Karpas-422 (cell line): ENCODE data around the gene RBM17. TPM values are rescaled to one million over a fixed set of nuclear protein-coding genes. Genes with fewer than 3 reads are reported as not detected.
"Not testable (repeated sequence)": the region's sequence is repeated elsewhere in the genome, so short reads cannot be mapped to it uniquely, and the experiment has no call there.

Source experiments
- DNase-seq: peaks from one replicate; pipeline ENCODE4 v3.0.0-alpha.2; 2015
- H2AFZ ChIP-seq: fragments of 200-600 bp; sonication (generic); 2 replicates; pipeline ENCODE4 v1.6.1; 2014; ENCODE audit warnings: antibody characterized with exemption, low read length, mixed read lengths
- H3K27ac ChIP-seq: fragments of 200-600 bp; sonication (generic); 2 replicates; pipeline ENCODE4 v1.5.1; 2014; ENCODE audit warnings: mild to moderate bottlenecking, low read length, moderate library complexity
- H3K27me3 ChIP-seq: fragments of 200-600 bp; sonication (generic); 2 replicates; pipeline ENCODE4 v1.6.1; 2014; ENCODE audit warnings: low read length, mixed read lengths
- H3K36me3 ChIP-seq: fragments of 200-600 bp; sonication (generic); 2 replicates; pipeline ENCODE4 v1.6.1; 2014; ENCODE audit warnings: low read length, mixed read lengths; ENCODE audit not compliant: insufficient read depth
- H3K4me1 ChIP-seq: fragments of 200-600 bp; sonication (generic); 2 replicates; pipeline ENCODE4 v1.6.1; 2014; ENCODE audit warnings: mild to moderate bottlenecking, low read length, mixed read lengths
- H3K4me2 ChIP-seq: fragments of 200-600 bp; sonication (generic); 2 replicates; pipeline ENCODE4 v1.6.1; 2014; ENCODE audit warnings: low read length, low read depth, mild to moderate bottlenecking; ENCODE audit not compliant: poor library complexity, severe bottlenecking
- H3K4me3 ChIP-seq: fragments of 200-600 bp; sonication (generic); 2 replicates; pipeline ENCODE4 v1.5.1; 2014; ENCODE audit warnings: mild to moderate bottlenecking, antibody characterized with exemption, low read length, mixed read lengths
- H3K79me2 ChIP-seq: fragments of 200-600 bp; sonication (generic); 2 replicates; pipeline ENCODE4 v1.6.1; 2014; ENCODE audit warnings: mild to moderate bottlenecking, low read length, mixed read lengths
- H3K9ac ChIP-seq: fragments of 200-600 bp; sonication (generic); 2 replicates; pipeline ENCODE4 v1.6.0; 2014; ENCODE audit warnings: low read length
- H3K9me2 ChIP-seq: fragments of 200-600 bp; sonication (generic), shearing (Covaris generic); replicated peaks from 2 replicates; pipeline ENCODE4 v1.6.0; 2014; ENCODE audit warnings: mild to moderate bottlenecking, low read length, moderate library complexity; ENCODE audit not compliant: insufficient read depth
- H3K9me3 ChIP-seq: fragments of 300-700, 200-600 bp; sonication (generic); 2 replicates; pipeline ENCODE4 v1.6.1; 2014; ENCODE audit warnings: low read length, mixed read lengths
- H4K20me1 ChIP-seq: fragments of 200-600 bp; sonication (generic); 2 replicates; pipeline ENCODE4 v1.6.1; 2014; ENCODE audit warnings: mild to moderate bottlenecking, antibody characterized with exemption, low read length, low read depth; ENCODE audit not compliant: insufficient read depth
- total RNA-seq: library from RNA; depleted of rRNA; stranded (reverse); fragments of >200 nt; shearing (Covaris generic); gene quantifications from 2 replicates; pipeline ENCODE4 v1.2.3, GENCODE V29; 2014; ENCODE audit warnings: low replicate concordance

The RBM17 gene
- total RNA-seq, 1 experiment from 2014 or later, result 72.5 TPM

DNA sequence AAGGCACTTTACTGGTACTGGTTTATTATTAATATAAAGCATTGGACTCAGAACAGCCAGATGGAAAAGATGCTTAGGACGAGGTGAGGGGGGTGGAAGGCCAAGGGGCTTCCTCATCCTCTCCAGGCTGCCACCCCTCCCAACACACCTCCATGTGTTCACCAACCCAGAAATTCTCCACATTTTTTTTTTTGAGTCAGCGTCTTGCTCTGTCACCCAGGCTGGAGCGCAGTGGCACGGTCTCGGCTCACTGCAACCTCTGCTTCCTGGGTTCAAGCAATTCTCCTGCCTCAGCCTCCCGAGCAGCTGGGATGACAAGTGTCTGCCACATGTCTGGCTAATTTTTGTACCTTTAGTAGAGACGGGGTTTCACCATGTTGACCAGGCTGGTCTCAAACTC is 53.4 kb downstream of the RBM17 start:
- H4K20me1 ChIP-seq, H3K9me3 ChIP-seq, H3K36me3 ChIP-seq, H3K9ac ChIP-seq, H2AFZ ChIP-seq, H3K4me3 ChIP-seq, H3K9me2 ChIP-seq, DNase-seq, H3K79me2 ChIP-seq, H3K27me3 ChIP-seq, H3K4me2 ChIP-seq, H3K27ac ChIP-seq: not testable (repeated sequence)
- H3K4me1 ChIP-seq, result peaks cover 31% of the 10 kb centered on the region

DNA sequence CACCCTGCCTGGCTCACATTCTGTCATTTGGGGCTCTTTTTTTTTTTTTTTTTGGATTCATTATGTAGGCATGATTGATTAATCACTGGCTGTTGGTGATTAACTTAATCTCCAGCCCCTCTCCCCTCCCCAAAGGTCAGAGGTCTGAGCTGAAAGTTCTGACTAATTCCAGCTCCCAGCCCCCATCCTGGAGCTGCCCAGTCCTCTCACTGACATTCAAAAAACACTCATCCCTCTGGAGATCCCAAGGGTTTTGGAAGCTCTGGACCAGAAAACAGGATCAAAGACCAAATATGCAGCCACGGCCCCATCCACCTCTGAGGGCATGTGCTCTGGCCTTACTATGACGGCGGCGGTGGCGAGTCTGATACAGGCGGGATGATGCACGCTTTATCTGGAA is 53.8 kb downstream of the RBM17 start:
- no peaks in the 10 kb centered on the region for H3K27me3 ChIP-seq
- DNase-seq, result no peak

DNA sequence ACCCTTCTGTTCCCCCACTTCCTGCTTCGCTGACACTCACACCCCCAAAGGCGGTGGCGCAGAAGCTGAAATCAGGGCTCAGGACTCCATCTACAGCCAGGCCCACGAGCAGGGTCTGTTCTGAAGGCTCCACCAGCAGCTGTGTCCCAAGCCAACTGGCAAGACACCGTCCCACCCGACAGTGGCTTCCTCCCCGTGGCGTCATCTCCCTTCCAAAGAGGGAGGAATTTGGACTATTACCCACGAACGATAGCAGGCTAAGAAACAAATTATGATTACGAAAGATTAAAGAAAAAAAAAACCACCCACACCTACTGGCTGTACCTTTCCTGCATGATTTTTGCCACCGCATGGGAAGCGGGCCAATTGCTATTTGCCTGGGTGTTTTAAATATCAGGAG is 54.3 kb downstream of the RBM17 start:
- Histone ChIP-seq H2AFZ (no peak overlapping the region), H3K9me3 (no peaks in the 10 kb centered on the region), H3K79me2 (no peaks in the 10 kb centered on the region), H3K4me2 (no peak overlapping the region), H3K36me3 (no peaks in the 10 kb centered on the region), H3K9me2 (no peaks in the 10 kb centered on the region), H3K27ac (no peak overlapping the region), H3K4me3 (no peak overlapping the region), H3K27me3 (no peaks in the 10 kb centered on the region), H3K4me1 (peaks cover 31% of the 10 kb centered on the region), H3K9ac (no peak overlapping the region), H4K20me1 (no peaks in the 10 kb centered on the region; the same call in none of the 2 replicates)
- DNase-seq, result no peak

More for the DNA sequence above, 53.8 kb downstream of the RBM17 start:
- Histone ChIP-seq H3K4me2 (no peak overlapping the region), H2AFZ (no peak overlapping the region), H4K20me1 (no peaks in the 10 kb centered on the region; the same call in none of the 2 replicates), H3K36me3 (no peaks in the 10 kb centered on the region), H3K79me2 (no peaks in the 10 kb centered on the region), H3K4me3 (no peak overlapping the region), H3K9me2 (no peaks in the 10 kb centered on the region), H3K9ac (no peak overlapping the region), H3K27ac (no peak overlapping the region), H3K9me3 (no peaks in the 10 kb centered on the region), H3K4me1 (peaks cover 31% of the 10 kb centered on the region)

DNA sequence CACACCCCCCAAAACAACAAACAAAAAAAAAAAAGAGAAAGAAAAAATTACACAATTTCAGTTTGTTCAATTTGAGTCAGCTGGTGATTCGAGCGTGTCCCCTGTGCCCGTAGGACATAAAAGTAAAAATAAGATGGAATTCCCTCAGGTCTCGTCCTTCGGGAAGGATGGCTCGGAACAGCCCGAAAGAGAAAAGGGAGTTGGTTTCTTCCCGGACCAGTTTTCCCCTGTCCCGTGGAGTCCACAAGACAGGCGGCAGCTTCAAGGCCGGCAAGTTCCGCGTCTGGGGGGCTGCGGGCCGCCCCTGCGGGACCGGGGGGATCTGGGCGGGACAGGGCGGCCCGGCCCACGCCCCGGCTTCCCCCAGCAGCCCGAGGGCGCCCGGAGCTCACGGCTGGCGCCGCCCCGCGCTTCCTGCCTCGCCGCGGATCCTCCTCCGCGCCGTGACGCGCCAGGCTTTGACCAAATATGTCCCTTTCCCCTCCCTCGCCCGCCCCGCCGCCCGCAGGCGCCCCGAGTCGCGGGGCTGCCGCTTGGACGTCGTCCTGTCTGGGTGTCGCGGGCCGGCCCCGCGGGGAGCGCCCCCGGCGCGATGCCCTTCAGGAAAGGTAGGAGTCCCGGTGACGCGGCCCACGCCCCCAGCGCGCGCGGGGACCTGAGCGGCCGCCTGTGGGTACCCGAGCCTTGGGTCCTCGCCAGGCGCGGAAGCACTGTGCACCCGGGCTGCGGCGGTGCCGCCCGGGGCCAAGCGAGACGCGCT is 55.8 kb downstream of the RBM17 start:
- H4K20me1 ChIP-seq, result no peaks in the 10 kb centered on the region; the same call in none of the 2 replicates
- peaks cover 31% of the 10 kb centered on the region for H3K4me1 ChIP-seq
- H3K36me3 ChIP-seq, result no peaks in the 10 kb centered on the region
- H3K27me3 ChIP-seq, result no peaks in the 10 kb centered on the region
- H3K27ac ChIP-seq, result no peak overlapping the region
- peak; percentile 94 for DNase-seq
- H2AFZ ChIP-seq, result peak overlapping the region; percentile 93
- peak overlapping the region; percentile 73 for H3K4me3 ChIP-seq
- no peaks in the 10 kb centered on the region for H3K9me3 ChIP-seq
- H3K79me2 ChIP-seq, result no peaks in the 10 kb centered on the region
- peak overlapping the region; percentile 82 for H3K9ac ChIP-seq
- no peaks in the 10 kb centered on the region for H3K9me2 ChIP-seq
- peak overlapping the region; percentile 96 for H3K4me2 ChIP-seq

DNA sequence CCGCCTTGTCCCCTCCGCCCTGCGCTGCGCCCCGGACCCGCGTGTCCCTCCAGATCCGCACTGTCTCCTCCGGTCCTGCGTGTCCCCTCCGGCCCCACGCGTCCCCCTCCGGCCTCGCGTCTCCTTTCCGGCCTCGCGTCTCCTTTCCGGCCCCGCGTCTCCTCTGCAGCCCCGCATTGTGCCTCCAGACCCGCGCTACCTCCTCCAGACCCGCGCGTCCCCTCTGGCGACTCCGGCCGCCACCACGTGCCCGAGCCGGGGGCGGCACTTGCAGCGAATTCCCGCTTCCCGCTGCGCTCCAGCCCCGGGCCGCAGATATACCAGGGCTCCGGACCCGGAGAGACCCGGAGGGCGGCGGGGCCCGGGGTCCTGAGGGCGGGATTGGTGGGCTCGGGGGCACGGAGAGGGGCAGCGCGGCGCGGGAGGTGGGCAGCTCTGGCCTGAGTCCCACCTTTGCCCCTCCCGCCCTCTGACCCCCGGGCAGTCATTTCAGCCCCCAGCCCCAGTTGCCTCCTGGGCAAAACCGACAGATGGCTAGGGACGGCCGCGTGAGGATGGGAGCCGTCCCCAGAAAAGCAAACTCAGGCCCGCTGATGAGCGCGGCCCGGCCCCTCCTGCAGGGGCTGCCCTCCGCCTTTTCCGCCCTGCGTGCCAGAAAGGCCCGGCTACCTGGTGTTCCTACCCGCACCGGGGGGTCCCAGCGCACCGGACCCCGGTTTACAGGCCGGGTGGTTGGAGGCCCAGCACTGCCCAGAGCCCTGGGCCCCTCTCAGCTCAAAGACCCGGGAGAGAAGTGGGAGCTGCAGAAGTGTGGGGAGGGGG is 56.5 kb downstream of the RBM17 start:
- peak overlapping the region; percentile 82 for H3K9ac ChIP-seq
- no peaks in the 10 kb centered on the region for H3K9me2 ChIP-seq
- H3K27ac ChIP-seq, result no peak overlapping the region
- H3K36me3 ChIP-seq, result no peaks in the 10 kb centered on the region
- H3K4me1 ChIP-seq, result peaks cover 31% of the 10 kb centered on the region
- no peaks in the 10 kb centered on the region for H3K79me2 ChIP-seq
- H3K4me2 ChIP-seq, result peak overlapping the region; percentile 96
- H3K9me3 ChIP-seq, result no peaks in the 10 kb centered on the region
- DNase-seq, result no peak
- peak overlapping the region; percentile 73 for H3K4me3 ChIP-seq
- no peaks in the 10 kb centered on the region for H3K27me3 ChIP-seq
- H2AFZ ChIP-seq, result peak overlapping the region; percentile 93
- no peaks in the 10 kb centered on the region; the same call in none of the 2 replicates for H4K20me1 ChIP-seq

DNA sequence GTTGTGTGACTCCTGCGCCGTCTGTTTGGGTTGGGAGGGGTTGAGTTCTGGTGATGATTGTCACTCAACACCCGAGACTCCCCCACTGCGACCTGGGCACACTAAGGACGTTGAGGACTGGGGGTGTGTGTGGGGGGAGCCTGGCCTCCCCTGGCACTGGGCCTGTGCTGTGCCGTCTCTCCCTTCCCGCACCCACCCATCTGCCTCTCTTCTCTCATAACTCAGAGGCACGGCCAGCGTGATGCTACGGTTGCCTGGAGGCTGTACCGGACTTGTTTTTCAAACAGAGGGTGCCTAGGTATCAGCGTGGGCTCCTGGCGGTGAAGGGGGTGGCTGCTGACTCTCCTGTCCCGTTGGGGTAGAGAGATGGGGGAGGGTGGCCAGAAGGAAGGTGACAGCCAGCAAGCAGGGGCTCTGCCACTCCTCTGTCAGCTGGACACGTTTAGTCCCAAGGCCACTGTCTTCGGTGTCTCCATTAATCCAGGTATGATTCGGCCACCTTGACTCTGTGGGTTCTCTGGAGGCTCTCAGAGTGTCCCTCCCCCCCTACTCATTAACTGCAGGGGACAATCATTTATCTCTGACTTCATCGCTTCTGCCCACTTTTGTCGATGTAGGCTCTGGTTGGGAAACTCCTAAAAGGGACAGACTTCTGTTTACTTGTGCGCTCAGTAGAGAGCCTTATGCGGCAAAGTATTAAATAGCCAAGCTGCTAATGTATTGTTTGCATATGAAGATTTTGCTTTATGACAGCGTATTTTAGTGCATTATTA is 57.4 kb downstream of the RBM17 start:
- DNase-seq, result no peak
- peak overlapping the region; percentile 82 for H3K9ac ChIP-seq
- H3K9me2 ChIP-seq, result no peaks in the 10 kb centered on the region
- H3K4me2 ChIP-seq, result peak overlapping the region; percentile 96
- H3K79me2 ChIP-seq, result no peaks in the 10 kb centered on the region
- no peak overlapping the region for H3K27ac ChIP-seq
- no peaks in the 10 kb centered on the region for H3K36me3 ChIP-seq
- no peak overlapping the region for H2AFZ ChIP-seq
- no peaks in the 10 kb centered on the region for H3K27me3 ChIP-seq
- H3K4me3 ChIP-seq, result peak overlapping the region; percentile 73
- H4K20me1 ChIP-seq, result no peaks in the 10 kb centered on the region; the same call in none of the 2 replicates
- H3K4me1 ChIP-seq, result peaks cover 30% of the 10 kb centered on the region
- no peaks in the 10 kb centered on the region for H3K9me3 ChIP-seq

DNA sequence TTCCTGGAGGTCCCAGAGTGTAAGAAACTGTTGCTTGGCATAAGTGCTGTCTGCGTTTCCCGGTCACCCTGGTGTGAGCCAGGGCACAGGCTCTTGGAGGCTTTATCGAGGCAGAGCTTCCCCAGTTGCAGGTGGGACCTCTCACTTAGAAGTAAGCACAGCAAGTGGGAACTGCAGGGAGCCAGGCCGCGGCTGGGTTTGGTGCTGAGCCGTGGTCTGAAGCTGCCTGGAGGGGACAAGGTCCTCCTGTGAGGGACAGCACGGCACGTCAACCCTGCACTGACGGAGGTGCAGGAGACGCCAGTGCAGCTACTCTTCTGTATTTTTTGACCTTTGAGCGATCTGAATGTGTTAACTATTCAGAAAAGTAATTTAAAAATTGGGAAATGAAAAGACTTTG is 58.1 kb downstream of the RBM17 start:
- Histone ChIP-seq H4K20me1 (peaks cover 2% of the 10 kb centered on the region), H3K9me3 (no peaks in the 10 kb centered on the region), H3K4me2 (no peak overlapping the region), H3K9me2 (no peaks in the 10 kb centered on the region), H3K27ac (no peak overlapping the region), H3K36me3 (no peaks in the 10 kb centered on the region), H3K4me3 (no peak overlapping the region), H3K79me2 (no peaks in the 10 kb centered on the region), H3K27me3 (no peaks in the 10 kb centered on the region), H2AFZ (no peak overlapping the region), H3K4me1 (peaks cover 31% of the 10 kb centered on the region), H3K9ac (no peak overlapping the region)
- DNase-seq, result no peak
